GM23248 (cell line): ENCODE results near the gene FAU. TPM values are rescaled to one million over a fixed set of nuclear protein-coding genes. Genes with fewer than 3 reads are reported as not detected.

Experiments
- DNase-seq: peaks from one replicate; pipeline ENCODE4 v3.0.0-alpha.2; 2015
- H2AFZ ChIP-seq: fragments of 200-600 bp; sonication (generic); 2 replicates; pipeline ENCODE4 v1.6.1; 2016; ENCODE audit warnings: antibody characterized with exemption
- H3F3A ChIP-seq: fragments of 200-600 bp; sonication (generic); 2 replicates; pipeline ENCODE4 v1.6.1; 2016; ENCODE audit warnings: mild to moderate bottlenecking, antibody characterized with exemption, mixed run types; ENCODE audit not compliant: insufficient read depth
- H3K27ac ChIP-seq: fragments of 200-600 bp; sonication (generic); 2 replicates; pipeline ENCODE4 v1.5.1; 2016; ENCODE audit warnings: mild to moderate bottlenecking
- H3K27me3 ChIP-seq: fragments of 200-600 bp; sonication (generic); replicated peaks from 2 replicates; pipeline ENCODE4 v1.6.1; 2016; ENCODE audit warnings: mild to moderate bottlenecking; ENCODE audit not compliant: insufficient read depth
- H3K36me3 ChIP-seq: fragments of 200-600 bp; sonication (generic); 2 replicates; pipeline ENCODE4 v1.6.1; 2016; ENCODE audit warnings: low read depth, mild to moderate bottlenecking
- H3K4me1 ChIP-seq: fragments of 200-600 bp; sonication (generic); 2 replicates; pipeline ENCODE4 v1.6.1; 2016; ENCODE audit warnings: mild to moderate bottlenecking; ENCODE audit not compliant: insufficient read depth
- H3K4me2 ChIP-seq: fragments of 200-600 bp; sonication (generic); one replicate; pipeline ENCODE4 v1.6.1; 2016; ENCODE audit warnings: mild to moderate bottlenecking; ENCODE audit not compliant: unreplicated experiment
- H3K4me3 ChIP-seq: fragments of 200-600 bp; sonication (generic); 2 replicates; pipeline ENCODE4 v1.5.1; 2016; ENCODE audit warnings: mild to moderate bottlenecking
- H3K79me2 ChIP-seq: fragments of 200-600 bp; sonication (generic); 2 replicates; pipeline ENCODE4 v1.6.1; 2016; ENCODE audit warnings: mild to moderate bottlenecking; ENCODE audit not compliant: insufficient read depth
- H3K9ac ChIP-seq: fragments of 200-600 bp; sonication (generic); 2 replicates; pipeline ENCODE4 v1.6.1; 2016; ENCODE audit warnings: mild to moderate bottlenecking
- H3K9me2 ChIP-seq: fragments of 200-600 bp; sonication (generic); 2 replicates; pipeline ENCODE4 v1.6.1; 2016; ENCODE audit warnings: mixed run types, mild to moderate bottlenecking, moderate library complexity; ENCODE audit not compliant: insufficient read depth
- H3K9me3 ChIP-seq: fragments of 200-600 bp; sonication (generic); one replicate; pipeline ENCODE4 v1.6.1; 2017; ENCODE audit warnings: low read depth
- H4K20me1 ChIP-seq: fragments of 200-600 bp; sonication (generic); 2 replicates; pipeline ENCODE4 v1.6.0; 2016; ENCODE audit not compliant: insufficient read depth
- EZH2 ChIP-seq: fragments of 200-600 bp; sonication (generic); IDR thresholded peaks from 2 replicates; pipeline ENCODE4 v1.6.1; 2018; ENCODE audit warnings: antibody characterized with exemption, mild to moderate bottlenecking; ENCODE audit not compliant: insufficient read depth, poor library complexity, severe bottlenecking
- EZH2phosphoT487 ChIP-seq: fragments of 200-600 bp; sonication (generic); IDR thresholded peaks from 2 replicates; pipeline ENCODE4 v1.6.1; 2018; ENCODE audit warnings: antibody characterized with exemption, moderate library complexity, mild to moderate bottlenecking, low read depth; ENCODE audit not compliant: insufficient read depth
- WGBS, 2 experiments: methylation state at CpG; one replicate each; pipeline ENCODE4 v1.1.6; 2015 to 2017; ENCODE audit warnings: low lambda C conversion rate in 2 of 2, low coverage in 1 of 2; ENCODE audit errors: missing lambda C conversion rate in 2 of 2; 5-methylcytosine and 5-hydroxymethylcytosine counted together
- in situ Hi-C: fragments of 300-500 bp; cut with MboI; formaldehyde crosslinking; loops from 2 replicates; pipeline ENCODE4 v1.15.0; 2020
- polyA plus RNA-seq: library from polyadenylated mRNA; unstranded; fragments of >200 nt; fragmentation: Nextera tagmentation; extraction: Ambion mirVana; gene quantifications from 2 replicates; pipeline ENCODE4 v1.2.1, GENCODE V29; 2016
- total RNA-seq: library from RNA; depleted of rRNA; stranded (reverse); fragments of >200 nt; shearing (Covaris generic); gene quantifications from 2 replicates; pipeline ENCODE4 v1.2.3, GENCODE V29; 2014

The FAU gene
- total and polyA plus RNA-seq, 2 experiments from 2014 or later = 180 to 365 TPM

DNA sequence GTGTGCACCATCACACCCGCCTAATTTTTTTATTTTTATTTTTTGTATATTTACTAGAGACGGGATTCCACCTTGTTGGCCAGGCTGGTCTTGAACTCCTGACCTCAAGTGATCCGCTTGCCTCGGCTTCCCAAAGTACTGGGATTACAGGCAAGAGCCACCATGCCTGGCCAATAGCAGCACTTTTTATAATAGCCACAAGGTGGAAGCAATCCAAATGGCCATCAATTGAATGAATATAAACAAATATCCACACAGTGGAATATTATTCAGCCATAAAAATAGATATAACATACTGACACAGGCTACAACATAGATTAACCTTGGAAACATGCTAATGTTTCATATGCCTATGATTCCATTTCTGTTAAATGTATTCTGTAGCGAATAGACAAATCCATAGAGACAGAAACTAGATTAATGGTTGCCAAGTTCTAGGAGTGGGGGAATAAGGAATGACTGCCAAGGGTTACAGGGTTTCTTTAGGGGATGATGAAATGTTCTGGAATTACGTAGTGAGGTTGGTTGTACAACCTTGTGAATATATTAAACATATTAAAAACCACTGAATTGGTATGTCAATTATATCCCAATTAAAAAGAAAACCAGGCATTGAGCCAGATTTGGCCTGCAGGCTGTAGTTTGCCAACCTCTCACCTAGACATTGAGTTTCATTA is 21.1 kb downstream of the FAU start:
- no peaks in the 10 kb centered on the region for H3K9me2 ChIP-seq
- no peak overlapping the region for H2AFZ ChIP-seq
- TF ChIP-seq EZH2phosphoT487 (no peak), EZH2 (no peak)
- peaks cover 81% of the 10 kb centered on the region for H3K79me2 ChIP-seq
- no peaks in the 10 kb centered on the region for H3K9me3 ChIP-seq
- 0 out of 2 replicates have a peak, but pooled peaks cover 4% of the 10 kb centered on the region for H3K36me3 ChIP-seq
- H3K27me3 ChIP-seq = no peaks in the 10 kb centered on the region
- in situ Hi-C loops = no loop called here
- H3K27ac ChIP-seq = no peak overlapping the region
- peaks cover 7% of the 10 kb centered on the region; the same call in 1 of the 2 replicates for H3K4me1 ChIP-seq
- no peak overlapping the region for H3K4me3 ChIP-seq
- no peak overlapping the region for H3K9ac ChIP-seq
- H3K4me2 ChIP-seq = no peak overlapping the region
- H3F3A ChIP-seq = no peaks in the 10 kb centered on the region
- no peaks in the 10 kb centered on the region for H4K20me1 ChIP-seq
- WGBS, 2 experiments = 92% methylated on average over 6 of the region's 6 CpGs
- no peak for DNase-seq

- WGBS, 2 experiments = 29 to 31% methylated on average over 8 of the region's 8 CpGs
- H3K4me3 ChIP-seq = peak overlapping the region; percentile 93
- peak overlapping the region; percentile 75 for H3K4me2 ChIP-seq
- peaks cover 11% of the 10 kb centered on the region; the same call in 1 of the 2 replicates for H3F3A ChIP-seq
- peak overlapping the region; percentile 97 for H3K9ac ChIP-seq
- H3K9me3 ChIP-seq = no peaks in the 10 kb centered on the region
- no peak overlapping the region for H3K27ac ChIP-seq
- TF ChIP-seq EZH2 (no peak), EZH2phosphoT487 (no peak)
- 0 out of 2 replicates have a peak, but pooled peaks cover 4% of the 10 kb centered on the region for H3K36me3 ChIP-seq
- H3K79me2 ChIP-seq = peaks cover 52% of the 10 kb centered on the region
- H3K27me3 ChIP-seq = no peaks in the 10 kb centered on the region
- no peak for DNase-seq
- no peaks in the 10 kb centered on the region for H3K9me2 ChIP-seq
- peaks cover 7% of the 10 kb centered on the region; the same call in 1 of the 2 replicates for H3K4me1 ChIP-seq
- H2AFZ ChIP-seq = peak overlapping the region; percentile 98; the same call in 1 of the 2 replicates
- no peaks in the 10 kb centered on the region for H4K20me1 ChIP-seq
- in situ Hi-C loops = no loop called here
Observed at GRCh38 chr11:65096926-65097325, 25.0 kb downstream of the FAU start.

GRCh38 chr11:65095974-65096806 is 25.7 kb downstream of the FAU start, which contains the start of gene VPS51:
TSS of gene VPS51 (plus strand) at chr11:65096214. CDS start at chr11:65096251, 37 bp downstream.
- no peaks in the 10 kb centered on the region for H3K9me3 ChIP-seq
- no peaks in the 10 kb centered on the region for H3K27me3 ChIP-seq
- DNase-seq = peak; percentile 96
- H3K79me2 ChIP-seq = peaks cover 47% of the 10 kb centered on the region
- H2AFZ ChIP-seq = peak within 1 kb of the TSS; percentile 98
- WGBS, 2 experiments = 1 to 6% methylated on average over 35 to 44 of the region's 52 CpGs
- no peaks in the 10 kb centered on the region for H4K20me1 ChIP-seq
- H3K4me1 ChIP-seq = peaks cover 7% of the 10 kb centered on the region; the same call in 1 of the 2 replicates
- H3K4me3 ChIP-seq = peak within 1 kb of the TSS; percentile 93
- TF ChIP-seq EZH2phosphoT487 (no peak), EZH2 (no peak)
- 0 out of 2 replicates have a peak, but pooled peaks cover 4% of the 10 kb centered on the region for H3K36me3 ChIP-seq
- H3F3A ChIP-seq = peaks cover 11% of the 10 kb centered on the region; the same call in 1 of the 2 replicates
- H3K4me2 ChIP-seq = peak within 1 kb of the TSS; percentile 75
- in situ Hi-C loops = no loop called here
- peak within 1 kb of the TSS; percentile 80 for H3K27ac ChIP-seq
- H3K9me2 ChIP-seq = no peaks in the 10 kb centered on the region
- H3K9ac ChIP-seq = peak within 1 kb of the TSS; percentile 97

GRCh38 chr11:65095427-65095826 is 26.5 kb downstream of the FAU start:
- in situ Hi-C loops = no loop called here
- H4K20me1 ChIP-seq = no peaks in the 10 kb centered on the region
- H3K36me3 ChIP-seq = 0 out of 2 replicates have a peak, but pooled peaks cover 4% of the 10 kb centered on the region
- DNase-seq = no peak
- TF ChIP-seq EZH2phosphoT487 (no peak), EZH2 (no peak)
- 81 to 83% methylated on average over 14 to 22 of the region's 22 CpGs for WGBS, 2 experiments
- H3K9me2 ChIP-seq = no peaks in the 10 kb centered on the region
- H3K4me3 ChIP-seq = peak overlapping the region; percentile 93
- peak overlapping the region; percentile 97 for H3K9ac ChIP-seq
- H3K4me1 ChIP-seq = peaks cover 7% of the 10 kb centered on the region; the same call in 1 of the 2 replicates
- no peaks in the 10 kb centered on the region for H3K27me3 ChIP-seq
- no peaks in the 10 kb centered on the region for H3K9me3 ChIP-seq
- H3F3A ChIP-seq = peaks cover 11% of the 10 kb centered on the region; the same call in 1 of the 2 replicates
- H2AFZ ChIP-seq = peak overlapping the region; percentile 98
- H3K4me2 ChIP-seq = peak overlapping the region; percentile 75
- H3K79me2 ChIP-seq = peaks cover 40% of the 10 kb centered on the region
- H3K27ac ChIP-seq = no peak overlapping the region
